ENCODE measurements around the gene EGLN1.

GRCh38 chr1:231444059-231444458 lies 22.0 kb upstream of the EGLN1 start:
- TF ChIP-seq POLR2A (IDR thresholded peaks at IDR 0.05) (no peak), CTCF (IDR thresholded peaks at IDR 0.05) (no peak)

Measured in gastroesophageal sphincter (tissue), 3 donors.